Endothelial cell of umbilical vein (primary cell): ENCODE data around the gene DYNC1LI2. TPM values are rescaled to one million over a fixed set of nuclear protein-coding genes. Genes with fewer than 3 reads are reported as not detected.

Experiments
- BruUV-seq: library from RNA; stranded (reverse); fragments of 400-500 nt; replicated peaks from 2 replicates; lab custom pipeline; 2021; lab: Mats Ljungman, UMichigan
- CTCF ChIA-PET: fragments of 300-600, 350-600 bp; sonication (Branson Sonifier 250); formaldehyde crosslinking; loops from one replicate; lab custom pipeline; 2021; ENCODE audit warnings: antibody characterized with exemption, inconsistent platforms; lab: Charles Lee
- POLR2A ChIA-PET: fragments of 300-600, 350-600 bp; sonication (Branson Sonifier 250); formaldehyde crosslinking; loops from one replicate; lab custom pipeline; 2021; ENCODE audit warnings: antibody characterized with exemption, inconsistent platforms; lab: Charles Lee
- DNase-seq: peaks from one replicate; pipeline ENCODE4 v3.0.0-alpha.2; 2011; ENCODE audit warnings: low read depth, low spot score
- FAIRE-seq: peaks from 2 replicates; lab custom pipeline; 2011; peaks lifted over from hg19 to GRCh38; lab: Jason Lieb, UNC
- H2AFZ ChIP-seq: 2 replicates; pipeline ENCODE4 v1.6.0; 2012; ENCODE audit warnings: low read depth, low read length, control low read depth, inconsistent platforms
- H3K27ac ChIP-seq: 2 replicates; pipeline ENCODE4 v1.5.1; 2011; ENCODE audit warnings: low read depth, mild to moderate bottlenecking, control low read depth, low read length, moderate library complexity; ENCODE audit not compliant: insufficient read depth
- H3K27me3 ChIP-seq, 2 experiments: 2 replicates each; pipeline versions ENCODE4 v1.6.0 to v1.6.1; 2011; ENCODE audit warnings: low read length in 2 of 2, mixed read lengths in 1 of 2; ENCODE audit not compliant: control insufficient read depth in 2 of 2, insufficient read depth in 2 of 2
- H3K36me3 ChIP-seq, 2 experiments: 2 replicates in 1 of 2; 3 replicates in 1 of 2; pipeline ENCODE4 v1.5.1; 2011; ENCODE audit warnings: low read length in 2 of 2, mild to moderate bottlenecking in 1 of 2, moderate library complexity in 1 of 2; ENCODE audit not compliant: control insufficient read depth in 2 of 2, insufficient read depth in 2 of 2; ENCODE audit errors: extremely low read depth in 1 of 2
- H3K4me1 ChIP-seq: 3 replicates; pipeline ENCODE4 v1.5.1; 2011; ENCODE audit warnings: mild to moderate bottlenecking, low read length; ENCODE audit not compliant: control insufficient read depth, insufficient read depth; ENCODE audit errors: extremely low read depth
- H3K4me2 ChIP-seq: 2 replicates; pipeline ENCODE4 v1.6.1; 2011; ENCODE audit warnings: low read length, control low read depth, mixed read lengths; ENCODE audit not compliant: insufficient read depth
- H3K4me3 ChIP-seq, 3 experiments: fragments of 200-600 bp in 1 of 3; sonication (generic), shearing (Covaris generic) in 1 of 3; replicated peaks in 1 of 3; 2 replicates each; pipeline ENCODE4 v1.5.1; 2011 to 2016; ENCODE audit warnings: control low read depth in 3 of 3, low read length in 3 of 3, mild to moderate bottlenecking in 2 of 3, inconsistent platforms in 1 of 3, low read depth in 1 of 3, moderate library complexity in 1 of 3; ENCODE audit not compliant: insufficient read depth in 1 of 3
- H3K79me2 ChIP-seq: 2 replicates; pipeline ENCODE4 v1.6.0; 2012; ENCODE audit warnings: low read length, inconsistent platforms; ENCODE audit not compliant: control insufficient read depth, insufficient read depth
- H3K9ac ChIP-seq: replicated peaks from 2 replicates; pipeline ENCODE3; 2011; ENCODE audit warnings: low read length, control low read depth; ENCODE audit not compliant: insufficient read depth; ENCODE audit errors: extremely low read depth
- H3K9me1 ChIP-seq: replicated peaks from 3 replicates; pipeline ENCODE4 v1.6.0; 2011; ENCODE audit warnings: mild to moderate bottlenecking, low read length; ENCODE audit not compliant: control insufficient read depth, insufficient read depth; ENCODE audit errors: extremely low read depth
- H3K9me3 ChIP-seq: replicated peaks from 2 replicates; pipeline ENCODE4 v1.5.1; 2012; ENCODE audit warnings: low read length, inconsistent platforms; ENCODE audit not compliant: control insufficient read depth, insufficient read depth
- H4K20me1 ChIP-seq: replicated peaks from 2 replicates; pipeline ENCODE3; 2011; ENCODE audit warnings: mild to moderate bottlenecking, low read length; ENCODE audit not compliant: control insufficient read depth, insufficient read depth; ENCODE audit errors: extremely low read depth
- CTCF ChIP-seq, 2 donors: IDR thresholded peaks; 1 replicate in 1 of 2; 2 replicates in 1 of 2; pipeline ENCODE4 v1.5.1; 2011; ENCODE audit warnings: low read length in 2 of 2, mild to moderate bottlenecking in 2 of 2, moderate library complexity in 2 of 2, control low read depth in 1 of 2, inconsistent platforms in 1 of 2, low read depth in 1 of 2; ENCODE audit not compliant: insufficient read depth in 1 of 2; ENCODE audit errors: extremely low read depth in 1 of 2
- EZH2 ChIP-seq: IDR thresholded peaks from 2 replicates; pipeline ENCODE4 v1.6.1; 2012; ENCODE audit warnings: borderline replicate concordance, low read depth, mild to moderate bottlenecking, moderate library complexity, low read length, inconsistent platforms; ENCODE audit not compliant: severe bottlenecking
- FOS ChIP-seq: IDR thresholded peaks from 2 replicates; pipeline ENCODE4 v1.6.1; 2011; ENCODE audit warnings: mild to moderate bottlenecking, low read length, moderate library complexity, borderline replicate concordance; ENCODE audit not compliant: insufficient read depth
- GATA2 ChIP-seq: IDR thresholded peaks from 2 replicates; pipeline ENCODE4 v1.7.0; 2011; ENCODE audit warnings: low read depth, mild to moderate bottlenecking, moderate library complexity, mixed read lengths, low read length; ENCODE audit not compliant: insufficient read length, insufficient read depth
- JUN ChIP-seq: IDR thresholded peaks from 2 replicates; pipeline ENCODE4 v1.6.1; 2011; ENCODE audit warnings: borderline replicate concordance, low read depth; ENCODE audit not compliant: insufficient read length, insufficient read depth
- MAX ChIP-seq: IDR thresholded peaks from 2 replicates; pipeline ENCODE4 v1.6.1; 2011; ENCODE audit not compliant: insufficient read depth, insufficient read length
- MYC ChIP-seq: IDR thresholded peaks from one replicate; pipeline ENCODE4 v1.6.1; 2011; ENCODE audit warnings: mild to moderate bottlenecking, low read depth, low read length
- POLR2A ChIP-seq: IDR thresholded peaks from 2 replicates; pipeline ENCODE4 v1.6.1; 2012; ENCODE audit warnings: low read depth, mild to moderate bottlenecking, control low read depth, low read length
- POLR2AphosphoS5 ChIP-seq: IDR thresholded peaks from 2 replicates; pipeline ENCODE4 v1.6.1; 2012; ENCODE audit warnings: low read depth, mild to moderate bottlenecking, control low read depth, low read length, moderate library complexity; ENCODE audit not compliant: insufficient read depth
- dilution Hi-C: fragments of 300-500 bp; cut with MboI; formaldehyde crosslinking; loops from one replicate; pipeline ENCODE4 v1.15.0; 2019; ENCODE audit warnings: low sequenced_read_pairs; ENCODE audit not compliant: extremely low pct_ligation_motif_present
- intact Hi-C: fragments of 100-400 bp; cut with micrococcal nuclease; formaldehyde crosslinking; loops from one replicate; pipeline ENCODE4 v1.10.0; 2022
- polyA plus RNA-seq, 4 experiments: library from polyadenylated mRNA; depleted of rRNA in 3 of 4; stranded (reverse) in 3 of 4; unstranded in 1 of 4; fragments of >200 nt; gene quantifications; 2 replicates each; pipeline versions ENCODE4 v1.2.1 to v1.2.3, GENCODE V29; 2011 to 2012; ENCODE audit warnings: missing spikeins in 1 of 4
- total RNA-seq: library from RNA; stranded (reverse); gene quantifications from 2 replicates; pipeline ENCODE4 v1.2.3, GENCODE V29; 2021

The DYNC1LI2 gene
- total and polyA plus RNA-seq, 2 donors (not counting 3 experiments of a cell fraction or from before 2014, with no cell fraction given): 110 to 159 TPM

- CTCF ChIA-PET: interaction anchor here (0.9 to 4.1 kb wide), 6 partner anchors 9 to 137 kb away, joined by 3 to 29 read pairs (median 7); no protein-coding TSS in a partner anchor
- no peak overlapping the region for H3K4me3 ChIP-seq
- no peaks in the 10 kb centered on the region for H3K9me3 ChIP-seq
- no peak overlapping the region for H3K4me2 ChIP-seq
- no peaks in the 10 kb centered on the region for H3K27me3 ChIP-seq
- H3K27ac ChIP-seq: no peak overlapping the region
- POLR2A ChIA-PET: no interaction called here
- no peak overlapping the region for H2AFZ ChIP-seq
- no TSS peak for BruUV-seq
- no peak for FAIRE-seq
- no peaks in the 10 kb centered on the region for H4K20me1 ChIP-seq
- intact Hi-C loops: no loop called here
- dilution Hi-C loops: no loop called here
- no peak overlapping the region for H3K9ac ChIP-seq
- H3K79me2 ChIP-seq: no peaks in the 10 kb centered on the region
- no peaks in the 10 kb centered on the region for H3K4me1 ChIP-seq
- H3K36me3 ChIP-seq: peaks cover 45 to 58% of the 10 kb centered on the region in 2 experiments
- DNase-seq: no peak
- H3K9me1 ChIP-seq: no peaks in the 10 kb centered on the region
- TF ChIP-seq JUN: no peak
- TF ChIP-seq POLR2AphosphoS5: no peak
- no peak for TF ChIP-seq CTCF (IDR thresholded peaks at IDR 0.05; ENCODE audit: extremely low read depth in 1 of 2, insufficient read depth in 1 of 2, low read depth in 1 of 2, low read length in 2 of 2)
- TF ChIP-seq MYC: no peak
- TF ChIP-seq MAX: no peak
- no peak for TF ChIP-seq FOS
- no peak for TF ChIP-seq POLR2A
- no peak for TF ChIP-seq GATA2
- TF ChIP-seq EZH2: no peak
Measured at GRCh38 chr16:66731101-66731500, 20.3 kb downstream of the DYNC1LI2 start.
